DOHH2 (cell line): ENCODE data around the gene TNFAIP3.

ENCODE experiments used
- CTCF ChIP-seq: fragments of 200-600 bp; sonication (generic); IDR thresholded peaks from one replicate; pipeline ENCODE4 v1.5.1; 2014; ENCODE audit warnings: antibody characterized with exemption, mild to moderate bottlenecking, low read depth, low read length; ENCODE audit not compliant: poor library complexity, severe bottlenecking
- EZH2phosphoT487 ChIP-seq: fragments of 200-600 bp; sonication (generic); IDR thresholded peaks from 2 replicates; pipeline ENCODE4 v1.6.1; 2017; ENCODE audit warnings: borderline replicate concordance, mild to moderate bottlenecking, antibody characterized with exemption, low read length, moderate library complexity, mixed read lengths

DNA sequence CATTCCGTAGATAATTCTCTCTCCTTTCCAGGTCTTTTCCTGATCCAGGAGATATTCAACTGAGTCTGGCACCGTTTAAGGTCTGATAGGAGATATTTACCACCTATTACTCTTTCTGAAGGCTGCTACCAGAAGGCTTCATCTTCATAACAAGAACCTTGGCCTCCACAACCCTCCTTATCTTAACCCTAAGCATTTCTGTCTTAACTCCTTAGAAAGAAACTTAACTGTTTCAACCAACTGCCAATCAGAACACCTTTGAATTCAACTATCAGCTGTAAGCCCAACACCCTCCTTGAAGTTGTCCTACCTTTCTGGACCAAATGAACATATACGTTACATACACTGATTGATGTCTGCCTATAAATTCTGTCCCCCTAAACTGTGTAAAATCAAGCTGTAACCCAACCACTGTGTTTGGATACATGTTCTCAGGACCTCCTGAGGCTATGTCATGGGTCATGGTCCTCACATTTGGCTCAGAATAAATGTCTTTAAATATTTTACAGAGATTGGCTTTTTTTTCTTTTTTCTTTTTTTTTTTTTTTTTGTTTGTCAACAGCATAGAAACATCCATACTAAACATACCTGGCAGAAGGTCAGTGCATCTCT, 6.6 kb upstream of the TNFAIP3 start:
- TF ChIP-seq CTCF, result no peak
- no peak for TF ChIP-seq EZH2phosphoT487
